ENCODE data around the gene CTAG1A. TPM values are rescaled to one million over a fixed set of nuclear protein-coding genes. Genes with fewer than 3 reads are reported as not detected.

Gene CTAG1A
- total and polyA plus RNA-seq, 8 donors: not detected

- DNase-seq: no peak
- no peak for TF ChIP-seq CTCF (IDR thresholded peaks at IDR 0.05)
- WGBS, 2 donors: 37 to 44% methylated on average over 2 of the region's 2 CpGs
- no peak overlapping the region for H3K4me3 ChIP-seq
- H3K4me1 ChIP-seq: no peaks in the 10 kb centered on the region
- no peak for ATAC-seq
- H3K36me3 ChIP-seq: no peaks in the 10 kb centered on the region
- peaks cover 0 to 4% (median 0%) of the 10 kb centered on the region in 4 donors for H3K27me3 ChIP-seq
- intact Hi-C loops (cut with DNase I): no loop called here
- FAIRE-seq: no peak
- H3K9me3 ChIP-seq: no peaks in the 10 kb centered on the region
- no peak overlapping the region for H3K27ac ChIP-seq
Observed at GRCh38 chrX:154595559-154596249, 10.8 kb downstream of the CTAG1A start.

- ATAC-seq: peak; percentile 15 to 66 (median 44)
- no peak for TF ChIP-seq CTCF (IDR thresholded peaks at IDR 0.05)
- intact Hi-C loops (cut with DNase I): no loop called here
- Histone ChIP-seq H3K4me3 (no peak overlapping the region), H3K27me3 (peaks cover 0 to 4% (median 0%) of the 10 kb centered on the region in 4 donors), H3K9me3 (no peaks in the 10 kb centered on the region), H3K27ac (no peak overlapping the region), H3K36me3 (no peaks in the 10 kb centered on the region), H3K4me1 (no peaks in the 10 kb centered on the region)
- FAIRE-seq: no peak
- WGBS, 2 donors: 4 to 6% methylated on average over 3 of the region's 3 CpGs
- peak in 3 of 6 donors; percentile 23 to 35 (median 30) for DNase-seq
Observed at GRCh38 chrX:154596290-154596929, 11.5 kb downstream of the CTAG1A start.

GRCh38 chrX:154597221-154597620 is 12.3 kb downstream of the CTAG1A start:
- H3K4me3 ChIP-seq: no peak overlapping the region
- WGBS, 2 donors: 80% methylated on average over 12 of the region's 12 CpGs
- no peaks in the 10 kb centered on the region for H3K36me3 ChIP-seq
- no peak overlapping the region for H3K27ac ChIP-seq
- DNase-seq: no peak
- FAIRE-seq: no peak
- H3K4me1 ChIP-seq: no peaks in the 10 kb centered on the region
- no peaks in the 10 kb centered on the region for H3K9me3 ChIP-seq
- intact Hi-C loops (cut with DNase I): no loop called here
- ATAC-seq: no peak
- peaks cover 0 to 4% (median 0%) of the 10 kb centered on the region in 4 donors for H3K27me3 ChIP-seq
- TF ChIP-seq CTCF (IDR thresholded peaks at IDR 0.05): no peak

- intact Hi-C loops (cut with DNase I): no loop called here
- Histone ChIP-seq H3K9me3 (no peaks in the 10 kb centered on the region), H3K4me3 (no peak overlapping the region), H3K36me3 (no peaks in the 10 kb centered on the region), H3K27me3 (peaks cover 0 to 4% (median 0%) of the 10 kb centered on the region in 4 donors), H3K27ac (no peak overlapping the region), H3K4me1 (no peaks in the 10 kb centered on the region)
- WGBS, 2 donors: 79 to 81% methylated on average over 8 of the region's 8 CpGs
- no peak for ATAC-seq
- DNase-seq: no peak
- no peak for FAIRE-seq
- TF ChIP-seq CTCF (IDR thresholded peaks at IDR 0.05): no peak
Observed at GRCh38 chrX:154598656-154599055, 13.7 kb downstream of the CTAG1A start.

- 87 to 90% methylated on average over 14 of the region's 14 CpGs for WGBS, 2 donors
- intact Hi-C loops (cut with DNase I): no loop called here
- H3K27ac ChIP-seq: no peak overlapping the region
- no peak for FAIRE-seq
- H3K4me1 ChIP-seq: no peaks in the 10 kb centered on the region
- peak in 1 of 6 donors; percentile 36 for DNase-seq
- H3K9me3 ChIP-seq: no peaks in the 10 kb centered on the region
- no peak overlapping the region for H3K4me3 ChIP-seq
- no peak for TF ChIP-seq CTCF (IDR thresholded peaks at IDR 0.05)
- no peaks in the 10 kb centered on the region for H3K36me3 ChIP-seq
- ATAC-seq: no peak
- peaks cover 0 to 4% (median 0%) of the 10 kb centered on the region in 4 donors for H3K27me3 ChIP-seq
Observed at GRCh38 chrX:154599531-154599930, 14.6 kb downstream of the CTAG1A start.
